ENCODE measurements around the gene SEMA3D.

The SEMA3D gene

GRCh38 chr7:85186521-85187241 lies at the start of gene SEMA3D:
Gene SEMA3D, minus strand, starts transcription at chr7:85187056. Its CDS starts 65,165 bp downstream, at chr7:85121891.
- DNase-seq: peak; percentile 25 to 90 (median 79)
- intact Hi-C loops (cut with DNase I): no loop called here

- no peak for DNase-seq
- intact Hi-C loops (cut with DNase I): no loop called here
Observed at GRCh38 chr7:85234730-85235129, 47.9 kb upstream of the SEMA3D start.

GRCh38 chr7:85232068-85232467 lies 45.2 kb upstream of the SEMA3D start:
- DNase-seq: peak in 9 of 42 donors; percentile 1 to 50 (median 8)
- intact Hi-C loops (cut with DNase I): no loop called here

GRCh38 chr7:85230623-85231022 lies 43.8 kb upstream of the SEMA3D start:
- intact Hi-C loops (cut with DNase I): no loop called here
- no peak for DNase-seq

GRCh38 chr7:85229544-85229943 lies 42.7 kb upstream of the SEMA3D start:
- no peak for DNase-seq
- intact Hi-C loops (cut with DNase I): no loop called here

- intact Hi-C loops (cut with DNase I): no loop called here
- no peak for DNase-seq
Observed at GRCh38 chr7:85226361-85227085, 39.7 kb upstream of the SEMA3D start.

GRCh38 chr7:85224171-85224570 lies 37.3 kb upstream of the SEMA3D start:
- no peak for DNase-seq
- intact Hi-C loops (cut with DNase I): no loop called here

- intact Hi-C loops (cut with DNase I): no loop called here
- no peak for DNase-seq
Observed at GRCh38 chr7:85222522-85222921, 35.7 kb upstream of the SEMA3D start.

GRCh38 chr7:85221796-85222195 lies 34.9 kb upstream of the SEMA3D start:
- DNase-seq: no peak
- intact Hi-C loops (cut with DNase I): no loop called here

GRCh38 chr7:85220651-85221050 lies 33.8 kb upstream of the SEMA3D start:
- no peak for DNase-seq
- intact Hi-C loops (cut with DNase I): no loop called here

- intact Hi-C loops (cut with DNase I): no loop called here
- no peak for DNase-seq
Observed at GRCh38 chr7:85220023-85220422, 33.2 kb upstream of the SEMA3D start.

- intact Hi-C loops (cut with DNase I): no loop called here
- no peak for DNase-seq
Observed at GRCh38 chr7:85217085-85217484, 30.2 kb upstream of the SEMA3D start.

- intact Hi-C loops (cut with DNase I): no loop called here
- DNase-seq: no peak
Observed at GRCh38 chr7:85215098-85215497, 28.2 kb upstream of the SEMA3D start.

- intact Hi-C loops (cut with DNase I): no loop called here
Observed at GRCh38 chr7:85213500-85213899, 26.6 kb upstream of the SEMA3D start.

GRCh38 chr7:85205754-85206153 lies 18.9 kb upstream of the SEMA3D start:
- no peak for DNase-seq
- intact Hi-C loops (cut with DNase I): no loop called here

More at GRCh38 chr7:85213500-85213899, 26.6 kb upstream of the SEMA3D start:
- DNase-seq: no peak

GRCh38 chr7:85204496-85204895 lies 17.6 kb upstream of the SEMA3D start:
- intact Hi-C loops (cut with DNase I): no loop called here
- DNase-seq: no peak

GRCh38 chr7:85204061-85204460 lies 17.2 kb upstream of the SEMA3D start:
- intact Hi-C loops (cut with DNase I): no loop called here
- DNase-seq: no peak

GRCh38 chr7:85201209-85201608 lies 14.4 kb upstream of the SEMA3D start:
- intact Hi-C loops (cut with DNase I): no loop called here
- no peak for DNase-seq

GRCh38 chr7:85196696-85197095 lies 9.8 kb upstream of the SEMA3D start:
- intact Hi-C loops (cut with DNase I): no loop called here
- DNase-seq: no peak

GRCh38 chr7:85191383-85191782 lies 4.5 kb upstream of the SEMA3D start:
- no peak for DNase-seq
- intact Hi-C loops (cut with DNase I): no loop called here

GRCh38 chr7:85186083-85186520 lies 754 bp downstream of the SEMA3D start:
- intact Hi-C loops (cut with DNase I): no loop called here
- peak in 39 of 42 donors; percentile 12 to 59 (median 30) for DNase-seq
